VCaP (cell line): ENCODE measurements around the gene CEP131.
A peak's percentile ranks its signal among the peaks of the same experiment; 100 is the strongest.

Source experiments
- H3K27ac ChIP-seq: fragments of 450-650 bp; 2 replicates; pipeline ENCODE4 v1.5.1; 2017
- TF ChIP-seq, protein P1 (sequence below): fragments of 450-650 bp; conservative IDR thresholded peaks from 2 replicates; pipeline ENCODE4 v1.5.1; 2017; ENCODE audit warnings: mild to moderate bottlenecking, moderate library complexity

The CEP131 gene

DNA sequence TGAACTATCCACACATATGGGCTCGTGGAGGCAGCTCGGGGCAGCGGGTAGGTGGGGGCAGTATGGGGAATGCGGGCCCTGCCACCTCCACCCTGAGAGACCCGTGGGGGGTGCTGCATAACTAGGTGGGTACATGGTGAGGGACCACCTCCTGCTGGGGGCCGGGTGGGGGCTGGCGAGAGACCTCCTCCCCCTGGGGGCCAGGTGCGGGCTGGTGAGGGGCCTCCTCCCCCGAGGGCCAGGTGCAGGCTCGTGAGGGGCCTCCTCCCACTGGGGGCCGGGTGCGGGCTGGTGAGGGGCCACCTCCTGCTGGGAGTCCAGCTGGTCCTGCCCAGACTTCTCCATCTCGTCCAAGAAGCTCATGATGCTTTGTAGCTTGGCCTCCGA, 25.4 kb downstream of the CEP131 start:
- TF ChIP-seq, protein P1, sequence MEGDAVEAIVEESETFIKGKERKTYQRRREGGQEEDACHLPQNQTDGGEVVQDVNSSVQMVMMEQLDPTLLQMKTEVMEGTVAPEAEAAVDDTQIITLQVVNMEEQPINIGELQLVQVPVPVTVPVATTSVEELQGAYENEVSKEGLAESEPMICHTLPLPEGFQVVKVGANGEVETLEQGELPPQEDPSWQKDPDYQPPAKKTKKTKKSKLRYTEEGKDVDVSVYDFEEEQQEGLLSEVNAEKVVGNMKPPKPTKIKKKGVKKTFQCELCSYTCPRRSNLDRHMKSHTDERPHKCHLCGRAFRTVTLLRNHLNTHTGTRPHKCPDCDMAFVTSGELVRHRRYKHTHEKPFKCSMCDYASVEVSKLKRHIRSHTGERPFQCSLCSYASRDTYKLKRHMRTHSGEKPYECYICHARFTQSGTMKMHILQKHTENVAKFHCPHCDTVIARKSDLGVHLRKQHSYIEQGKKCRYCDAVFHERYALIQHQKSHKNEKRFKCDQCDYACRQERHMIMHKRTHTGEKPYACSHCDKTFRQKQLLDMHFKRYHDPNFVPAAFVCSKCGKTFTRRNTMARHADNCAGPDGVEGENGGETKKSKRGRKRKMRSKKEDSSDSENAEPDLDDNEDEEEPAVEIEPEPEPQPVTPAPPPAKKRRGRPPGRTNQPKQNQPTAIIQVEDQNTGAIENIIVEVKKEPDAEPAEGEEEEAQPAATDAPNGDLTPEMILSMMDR, result no peak
- H3K27ac ChIP-seq, result peak overlapping the region; percentile 70

DNA sequence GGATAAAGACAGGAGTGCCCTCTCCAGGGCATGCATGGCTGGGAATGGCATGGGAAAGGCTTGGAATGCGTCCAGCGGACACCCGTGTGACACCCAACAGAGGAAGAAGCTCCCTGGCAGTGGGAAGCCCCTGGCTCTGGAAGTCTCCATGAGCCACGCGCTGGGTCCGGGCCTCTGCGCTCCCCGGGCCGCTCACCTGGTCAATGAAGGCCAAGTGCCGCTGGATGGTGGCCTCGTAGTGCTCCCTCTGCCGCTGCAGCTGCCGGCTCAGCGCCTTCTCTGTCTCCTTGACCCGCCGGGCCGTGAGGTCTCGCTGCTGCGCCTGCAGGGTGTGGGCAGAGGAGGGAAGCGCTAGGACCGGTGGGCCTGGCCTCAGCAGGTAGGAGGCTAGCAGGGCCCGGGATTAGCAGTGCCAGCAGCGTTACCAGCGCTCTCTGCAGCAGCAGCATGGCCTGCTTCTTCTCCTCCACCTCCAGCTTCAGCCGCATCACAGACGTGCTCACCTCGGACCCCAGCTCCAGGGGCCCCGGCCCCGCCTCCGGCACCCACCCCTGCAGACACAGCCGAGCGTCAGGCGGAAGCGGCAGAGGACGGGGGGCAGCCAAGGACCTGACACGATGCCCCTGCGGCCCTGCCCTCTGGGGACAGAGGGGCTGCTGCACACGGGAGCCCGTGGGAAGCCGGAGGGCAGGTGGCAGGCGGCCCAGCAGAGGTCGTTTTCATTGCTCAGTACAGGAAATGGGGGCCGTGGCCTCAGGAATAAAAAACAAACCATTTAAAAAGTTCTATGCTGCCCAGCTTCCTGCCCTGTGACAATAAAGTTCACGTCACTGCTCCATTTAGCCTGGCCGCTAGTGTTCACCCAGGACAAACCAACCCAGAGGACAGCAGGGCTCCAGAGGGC, 26.0 kb downstream of the CEP131 start:
- peak overlapping the region; percentile 70 for H3K27ac ChIP-seq

DNA sequence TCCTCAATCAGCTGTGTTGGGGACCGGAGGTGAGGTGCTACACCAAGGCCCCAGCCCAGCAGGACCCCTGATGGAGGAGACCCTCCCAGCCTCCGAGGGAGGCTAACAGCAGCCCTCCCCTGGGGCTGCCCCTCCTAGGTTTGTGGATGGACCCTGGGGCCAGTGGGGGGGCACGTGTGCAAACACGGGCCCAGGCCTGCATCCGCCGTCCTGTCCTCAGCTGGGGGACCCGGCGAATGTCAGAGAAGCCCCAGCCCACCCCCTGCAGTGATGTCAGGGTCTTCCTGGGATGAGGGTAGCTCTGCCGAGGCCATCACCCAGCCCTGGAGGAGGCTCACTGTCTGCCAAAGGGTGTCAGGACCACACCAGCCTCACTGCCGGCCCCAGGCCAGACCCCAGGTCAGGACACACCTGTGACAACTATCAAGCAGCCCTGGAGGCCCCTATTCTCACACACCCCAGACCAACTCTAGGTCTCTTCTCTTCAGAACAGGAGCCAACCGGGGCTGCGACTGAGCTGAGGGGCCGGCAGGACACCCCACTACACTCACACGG, 26.7 kb downstream of the CEP131 start:
- TF ChIP-seq, protein P1, result no peak
- H3K27ac ChIP-seq, result peak overlapping the region; percentile 70

More for the DNA sequence above, 26.0 kb downstream of the CEP131 start:
- TF ChIP-seq, protein P1, result no peak

DNA sequence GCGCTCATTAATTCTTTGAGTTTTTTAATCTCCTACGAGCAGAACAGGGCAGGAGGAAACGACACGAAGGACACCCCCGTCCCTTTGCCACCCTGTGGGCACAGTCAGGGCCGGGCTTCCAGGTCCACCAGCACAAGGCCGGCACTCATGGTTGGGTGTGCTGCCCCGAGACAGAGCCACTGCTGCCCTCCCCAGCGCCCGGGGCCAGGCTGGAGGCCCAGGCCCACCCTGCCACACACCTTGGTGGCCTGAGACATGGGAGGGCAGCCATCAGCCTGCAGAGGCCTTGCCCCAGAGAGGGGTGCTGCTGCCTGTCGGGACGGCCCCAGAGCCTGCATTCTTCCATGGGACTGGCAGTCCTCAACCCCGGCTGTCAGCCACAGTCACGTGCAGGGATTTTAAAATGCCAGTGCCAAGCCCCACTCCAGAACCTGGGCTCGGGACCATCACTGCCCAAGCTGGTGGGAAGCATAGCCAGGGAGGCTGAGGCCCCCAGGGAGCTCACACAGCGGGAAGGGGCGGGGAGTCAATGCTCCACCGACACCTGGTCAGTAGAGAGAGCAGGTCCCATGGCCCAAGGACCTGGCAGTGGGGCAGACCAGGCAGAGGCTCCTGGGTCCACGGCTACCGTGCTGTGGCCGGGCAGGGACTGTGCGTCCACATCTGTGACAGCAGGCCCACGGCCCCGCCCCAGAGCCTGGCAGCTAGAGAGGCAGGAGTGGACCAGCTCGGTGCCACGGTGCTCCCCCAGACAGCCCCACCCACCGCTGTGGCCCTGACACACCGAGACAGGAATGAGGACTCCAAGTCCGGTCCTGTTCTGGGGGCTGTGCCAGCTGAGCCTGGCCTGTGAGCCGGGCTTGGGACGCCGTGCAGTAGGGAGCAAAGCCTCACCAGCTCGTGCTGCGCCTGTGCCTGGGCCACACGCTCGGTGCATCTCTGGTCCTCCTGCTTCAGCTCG, 27.5 kb downstream of the CEP131 start:
- no peak overlapping the region for H3K27ac ChIP-seq
- TF ChIP-seq, protein P1, result no peak

DNA sequence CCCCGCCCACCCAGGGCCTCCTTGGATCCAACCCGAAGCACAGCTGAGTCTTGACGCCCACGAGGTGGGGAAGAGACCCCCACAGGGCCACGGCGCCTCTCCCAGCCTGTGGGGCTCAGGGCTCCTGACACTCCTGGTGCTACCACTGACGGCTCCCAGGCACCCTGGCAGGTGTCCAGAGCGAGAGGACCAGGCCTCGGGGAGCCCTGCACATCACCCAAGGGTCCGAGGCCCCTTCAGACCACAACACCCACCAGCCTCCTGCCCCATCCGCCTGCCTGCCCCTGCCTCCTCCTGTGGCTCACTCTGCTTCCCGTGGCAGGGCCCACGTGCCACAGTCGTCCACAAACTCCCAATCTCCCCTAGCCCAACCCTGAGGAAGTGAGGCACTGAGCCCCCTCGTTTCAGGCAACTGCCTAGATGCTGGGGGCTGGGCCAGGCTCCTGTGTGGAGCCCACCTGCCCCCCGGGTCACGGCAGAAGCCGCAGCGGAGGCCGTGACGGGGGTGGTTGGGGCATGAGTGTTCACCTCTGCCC, 28.5 kb downstream of the CEP131 start:
- TF ChIP-seq, protein P1, result no peak
- no peak overlapping the region for H3K27ac ChIP-seq

DNA sequence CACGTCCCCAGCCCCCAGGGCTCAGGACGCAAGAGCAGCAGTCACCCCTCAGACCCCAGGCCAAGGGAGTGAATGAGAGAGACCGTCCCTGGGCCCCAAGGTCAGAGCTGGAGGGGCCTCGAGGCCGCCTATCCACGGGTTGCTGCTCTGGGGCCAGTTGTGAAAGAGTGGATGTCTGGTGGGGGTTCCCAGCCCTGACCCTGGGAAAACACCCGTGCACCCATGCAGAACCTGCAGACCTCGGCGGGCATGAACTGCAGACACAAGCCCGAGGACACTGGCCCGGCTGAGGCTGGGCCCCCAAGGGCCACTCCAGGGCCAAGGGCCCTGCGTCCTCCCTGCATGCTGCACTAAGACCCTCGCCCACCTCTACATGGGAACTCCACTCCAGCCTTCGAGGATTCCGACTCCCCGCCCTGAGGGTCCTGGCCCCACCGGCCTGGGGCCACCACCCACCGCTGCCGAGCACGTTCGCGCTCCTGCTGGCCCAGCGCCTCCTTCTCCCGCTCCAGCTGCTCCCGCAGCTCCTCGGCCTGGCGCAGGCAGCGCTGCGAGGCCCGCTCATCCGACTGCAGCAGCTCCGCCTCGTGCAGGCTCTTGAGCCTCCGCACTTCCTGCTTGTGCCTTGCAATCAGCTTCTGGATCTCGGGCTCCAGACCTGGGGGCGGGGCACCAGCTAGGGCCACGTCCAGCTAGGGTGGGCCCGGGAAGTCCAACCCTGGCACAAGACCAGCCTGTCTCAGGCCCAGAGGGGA, 29.1 kb downstream of the CEP131 start:
- no peak overlapping the region for H3K27ac ChIP-seq
- TF ChIP-seq, protein P1, result no peak
